Measurements from ENCODE around the gene TTC22.

The TTC22 gene

GRCh38 chr1:54745864-54746263 is 55.3 kb downstream of the TTC22 start:
- Histone ChIP-seq H2AFZ (ENCODE audit: low read depth, low read length) (no peak overlapping the region), H3K4me2 (ENCODE audit: insufficient read depth, low read length) (no peak overlapping the region), H3K9ac (ENCODE audit: low read depth, low read length) (no peak overlapping the region), H4K20me1 (ENCODE audit: insufficient read depth, low read length) (peaks cover 5% of the 10 kb centered on the region; the same call in 1 of the 2 replicates), H3K27ac (ENCODE audit: low read length) (no peak overlapping the region), H3K4me3 (ENCODE audit: low read depth in 1 of 2, low read length in 2 of 2) (no peak overlapping the region), H3K9me3 (ENCODE audit: insufficient read depth, low read length, severe bottlenecking) (no peaks in the 10 kb centered on the region), H3K79me2 (ENCODE audit: insufficient read depth, low read length) (no peaks in the 10 kb centered on the region), H3K27me3 (ENCODE audit: insufficient read depth, low read length, poor library complexity) (no peaks in the 10 kb centered on the region), H3K36me3 (ENCODE audit: insufficient read depth, low read length) (peaks cover 30% of the 10 kb centered on the region), H3K4me1 (ENCODE audit: insufficient read depth, low read length) (no peaks in the 10 kb centered on the region)
- TF ChIP-seq EZH2 (IDR thresholded peaks at IDR 0.05; ENCODE audit: borderline replicate concordance, low read depth, low read length, severe bottlenecking), result no peak
- TF ChIP-seq, protein P1, sequence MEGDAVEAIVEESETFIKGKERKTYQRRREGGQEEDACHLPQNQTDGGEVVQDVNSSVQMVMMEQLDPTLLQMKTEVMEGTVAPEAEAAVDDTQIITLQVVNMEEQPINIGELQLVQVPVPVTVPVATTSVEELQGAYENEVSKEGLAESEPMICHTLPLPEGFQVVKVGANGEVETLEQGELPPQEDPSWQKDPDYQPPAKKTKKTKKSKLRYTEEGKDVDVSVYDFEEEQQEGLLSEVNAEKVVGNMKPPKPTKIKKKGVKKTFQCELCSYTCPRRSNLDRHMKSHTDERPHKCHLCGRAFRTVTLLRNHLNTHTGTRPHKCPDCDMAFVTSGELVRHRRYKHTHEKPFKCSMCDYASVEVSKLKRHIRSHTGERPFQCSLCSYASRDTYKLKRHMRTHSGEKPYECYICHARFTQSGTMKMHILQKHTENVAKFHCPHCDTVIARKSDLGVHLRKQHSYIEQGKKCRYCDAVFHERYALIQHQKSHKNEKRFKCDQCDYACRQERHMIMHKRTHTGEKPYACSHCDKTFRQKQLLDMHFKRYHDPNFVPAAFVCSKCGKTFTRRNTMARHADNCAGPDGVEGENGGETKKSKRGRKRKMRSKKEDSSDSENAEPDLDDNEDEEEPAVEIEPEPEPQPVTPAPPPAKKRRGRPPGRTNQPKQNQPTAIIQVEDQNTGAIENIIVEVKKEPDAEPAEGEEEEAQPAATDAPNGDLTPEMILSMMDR (IDR thresholded peaks at IDR 0.05; ENCODE audit: borderline replicate concordance, extremely low read depth, low read length, poor library complexity, severe bottlenecking), result no peak
- ATAC-seq (ENCODE audit: insufficient read depth, low read depth) (no peak), DNase-seq (no peak)

DNA sequence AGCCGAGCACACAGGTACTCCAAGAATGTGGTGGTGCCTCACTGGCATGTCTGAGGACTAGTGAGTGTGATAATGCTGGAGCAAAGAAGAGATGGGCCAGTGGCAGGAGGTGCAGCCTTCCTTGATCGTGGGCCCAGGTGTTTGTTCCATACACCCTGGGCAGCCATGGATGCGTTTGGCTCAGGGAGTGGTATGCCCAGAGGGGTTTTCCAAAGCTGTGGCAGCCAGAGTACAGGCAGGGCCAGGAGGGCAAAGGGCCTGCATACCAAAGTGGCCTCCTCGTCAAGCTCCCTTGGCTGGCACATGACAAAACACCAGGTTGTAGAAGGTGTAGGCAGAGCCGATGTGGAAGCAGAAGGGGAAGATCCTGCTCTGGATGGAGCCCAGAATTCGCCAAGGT is 55.8 kb downstream of the TTC22 start:
- no peak for TF ChIP-seq EZH2 (IDR thresholded peaks at IDR 0.05; ENCODE audit: borderline replicate concordance, low read depth, low read length, severe bottlenecking)
- TF ChIP-seq, protein P1 (IDR thresholded peaks at IDR 0.05; ENCODE audit: borderline replicate concordance, extremely low read depth, low read length, poor library complexity, severe bottlenecking), result no peak
- Histone ChIP-seq H3K27me3 (ENCODE audit: insufficient read depth, low read length, poor library complexity) (no peaks in the 10 kb centered on the region), H3K4me1 (ENCODE audit: insufficient read depth, low read length) (no peaks in the 10 kb centered on the region), H2AFZ (ENCODE audit: low read depth, low read length) (no peak overlapping the region), H4K20me1 (ENCODE audit: insufficient read depth, low read length) (peaks cover 5% of the 10 kb centered on the region; the same call in 1 of the 2 replicates), H3K4me3 (ENCODE audit: low read depth in 1 of 2, low read length in 2 of 2) (no peak overlapping the region), H3K79me2 (ENCODE audit: insufficient read depth, low read length) (no peaks in the 10 kb centered on the region), H3K9ac (ENCODE audit: low read depth, low read length) (no peak overlapping the region), H3K27ac (ENCODE audit: low read length) (no peak overlapping the region), H3K9me3 (ENCODE audit: insufficient read depth, low read length, severe bottlenecking) (no peaks in the 10 kb centered on the region), H3K4me2 (ENCODE audit: insufficient read depth, low read length) (no peak overlapping the region), H3K36me3 (ENCODE audit: insufficient read depth, low read length) (peaks cover 36% of the 10 kb centered on the region)
- ATAC-seq (ENCODE audit: insufficient read depth, low read depth) (no peak), DNase-seq (no peak)

DNA sequence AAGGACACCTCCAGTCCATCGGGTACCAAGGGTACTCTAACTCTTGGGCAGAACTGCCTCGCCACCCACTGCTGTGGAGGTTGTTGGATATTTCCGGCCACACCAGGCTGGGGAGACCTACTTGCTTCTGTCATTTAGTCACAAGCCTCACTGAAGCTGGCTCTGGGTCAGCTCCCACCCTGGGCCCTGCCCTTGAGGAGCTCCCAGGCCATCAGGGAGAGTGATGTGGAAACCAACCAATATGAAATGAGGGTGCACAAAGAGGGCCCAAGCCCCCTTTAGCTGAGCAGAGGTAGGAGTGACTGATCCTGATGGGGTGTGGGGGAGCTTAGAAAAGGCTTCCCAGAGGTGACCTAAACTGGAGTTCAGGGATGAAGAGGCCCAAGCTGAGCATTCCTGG is 56.4 kb downstream of the TTC22 start:
- Histone ChIP-seq H3K9ac (ENCODE audit: low read depth, low read length) (no peak overlapping the region), H3K4me1 (ENCODE audit: insufficient read depth, low read length) (no peaks in the 10 kb centered on the region), H3K36me3 (ENCODE audit: insufficient read depth, low read length) (peaks cover 42% of the 10 kb centered on the region), H4K20me1 (ENCODE audit: insufficient read depth, low read length) (peaks cover 5% of the 10 kb centered on the region; the same call in 1 of the 2 replicates), H3K27ac (ENCODE audit: low read length) (no peak overlapping the region), H3K9me3 (ENCODE audit: insufficient read depth, low read length, severe bottlenecking) (no peaks in the 10 kb centered on the region), H3K27me3 (ENCODE audit: insufficient read depth, low read length, poor library complexity) (no peaks in the 10 kb centered on the region), H2AFZ (ENCODE audit: low read depth, low read length) (no peak overlapping the region), H3K79me2 (ENCODE audit: insufficient read depth, low read length) (no peaks in the 10 kb centered on the region), H3K4me3 (ENCODE audit: low read depth in 1 of 2, low read length in 2 of 2) (no peak overlapping the region), H3K4me2 (ENCODE audit: insufficient read depth, low read length) (no peak overlapping the region)
- TF ChIP-seq, protein P1 (IDR thresholded peaks at IDR 0.05; ENCODE audit: borderline replicate concordance, extremely low read depth, low read length, poor library complexity, severe bottlenecking), result no peak
- TF ChIP-seq EZH2 (IDR thresholded peaks at IDR 0.05; ENCODE audit: borderline replicate concordance, low read depth, low read length, severe bottlenecking), result no peak
- ATAC-seq (ENCODE audit: insufficient read depth, low read depth), result no peak
- no peak for DNase-seq
